H1 (cell line): ENCODE measurements around the gene UBE2E2.

Experiments used
- CTCF ChIP-seq, 3 experiments: IDR thresholded peaks; 1 replicate in 2 of 3; 2 replicates in 1 of 3; pipeline versions ENCODE4 v1.5.1 to v1.6.1; 2011; ENCODE audit warnings: low read length in 3 of 3, mild to moderate bottlenecking in 3 of 3, inconsistent platforms in 2 of 3, low read depth in 1 of 3, moderate library complexity in 1 of 3; ENCODE audit not compliant: insufficient read depth in 1 of 3; ENCODE audit errors: control extremely low read depth in 1 of 3
- EGR1 ChIP-seq: IDR thresholded peaks from 2 replicates; pipeline ENCODE4 v1.6.1; 2011; ENCODE audit warnings: low read depth, low read length, borderline replicate concordance
- EZH2 ChIP-seq: fragments of 200-600 bp; sonication (generic); IDR thresholded peaks from 2 replicates; pipeline ENCODE4 v1.7.1; 2012; ENCODE audit warnings: low read depth, mild to moderate bottlenecking, moderate library complexity, low read length, inconsistent platforms; ENCODE audit not compliant: severe bottlenecking
- HDAC2 ChIP-seq, 2 experiments: fragments of 300-600 bp in 1 of 2; sonication (generic) in 1 of 2; IDR thresholded peaks; 2 replicates each; pipeline ENCODE4 v1.6.1; 2011 to 2012; ENCODE audit warnings: low read depth in 2 of 2, low read length in 2 of 2, mild to moderate bottlenecking in 2 of 2, moderate library complexity in 2 of 2, borderline replicate concordance in 1 of 2, inconsistent platforms in 1 of 2
- MAFK ChIP-seq: IDR thresholded peaks from 2 replicates; pipeline ENCODE4 v1.6.1; 2012; ENCODE audit warnings: low read depth, mild to moderate bottlenecking, improper control_type of control experiment, low read length
- POLR2A ChIP-seq, 2 experiments: IDR thresholded peaks; 1 replicate in 1 of 2; 2 replicates in 1 of 2; pipeline ENCODE4 v1.6.1; 2011; ENCODE audit warnings: low read depth in 2 of 2, low read length in 2 of 2, mild to moderate bottlenecking in 2 of 2; ENCODE audit errors: control extremely low read depth in 1 of 2
- POLR2AphosphoS5 ChIP-seq: IDR thresholded peaks from 2 replicates; pipeline ENCODE4 v1.6.1; 2011; ENCODE audit warnings: low read depth, low read length
- SRF ChIP-seq: IDR thresholded peaks from 2 replicates; pipeline ENCODE4 v1.6.1; 2011; ENCODE audit warnings: mild to moderate bottlenecking, low read depth, low read length, moderate library complexity
- USF2 ChIP-seq: IDR thresholded peaks from 2 replicates; pipeline ENCODE4 v1.6.1; 2011; ENCODE audit warnings: low read length, improper control_type of control experiment

GRCh38 chr3:23320586-23321570 lies 117.8 kb downstream of the UBE2E2 start:
- TF ChIP-seq EZH2: no peak
- no peak for TF ChIP-seq USF2
- TF ChIP-seq POLR2A (IDR thresholded peaks at IDR 0.05; ENCODE audit: control extremely low read depth in 1 of 2, low read depth in 2 of 2, low read length in 2 of 2): no peak
- no peak for TF ChIP-seq EGR1
- no peak for TF ChIP-seq SRF
- no peak for TF ChIP-seq CTCF (IDR thresholded peaks at IDR 0.05; ENCODE audit: control extremely low read depth in 1 of 3, insufficient read depth in 1 of 3, low read depth in 1 of 3, low read length in 3 of 3)
- no peak for TF ChIP-seq HDAC2 (IDR thresholded peaks at IDR 0.05; ENCODE audit: borderline replicate concordance in 1 of 2, low read depth in 2 of 2, low read length in 2 of 2)
- no peak for TF ChIP-seq MAFK
- TF ChIP-seq POLR2AphosphoS5: no peak
